ENCODE measurements around the gene GSG1L. TPM values are rescaled to one million over a fixed set of nuclear protein-coding genes. Genes with fewer than 3 reads are reported as not detected.
"Not testable (repeated sequence)": the region's sequence is repeated elsewhere in the genome, so short reads cannot be mapped to it uniquely, and the experiment has no call there.

Gene GSG1L
- total RNA-seq, 1 donor from 2014 or later = not detected

GRCh38 chr16:27980076-27980775 is 83.3 kb downstream of the GSG1L start:
- Histone ChIP-seq H3K27me3 (ENCODE audit: control insufficient read depth, insufficient read depth, low read length) (no peaks in the 10 kb centered on the region), H3K36me3 (ENCODE audit: control insufficient read depth, insufficient read depth, low read length) (no peaks in the 10 kb centered on the region), H3K4me3 (ENCODE audit: low read depth, low read length) (no peak overlapping the region)
- TF ChIP-seq, protein P1, sequence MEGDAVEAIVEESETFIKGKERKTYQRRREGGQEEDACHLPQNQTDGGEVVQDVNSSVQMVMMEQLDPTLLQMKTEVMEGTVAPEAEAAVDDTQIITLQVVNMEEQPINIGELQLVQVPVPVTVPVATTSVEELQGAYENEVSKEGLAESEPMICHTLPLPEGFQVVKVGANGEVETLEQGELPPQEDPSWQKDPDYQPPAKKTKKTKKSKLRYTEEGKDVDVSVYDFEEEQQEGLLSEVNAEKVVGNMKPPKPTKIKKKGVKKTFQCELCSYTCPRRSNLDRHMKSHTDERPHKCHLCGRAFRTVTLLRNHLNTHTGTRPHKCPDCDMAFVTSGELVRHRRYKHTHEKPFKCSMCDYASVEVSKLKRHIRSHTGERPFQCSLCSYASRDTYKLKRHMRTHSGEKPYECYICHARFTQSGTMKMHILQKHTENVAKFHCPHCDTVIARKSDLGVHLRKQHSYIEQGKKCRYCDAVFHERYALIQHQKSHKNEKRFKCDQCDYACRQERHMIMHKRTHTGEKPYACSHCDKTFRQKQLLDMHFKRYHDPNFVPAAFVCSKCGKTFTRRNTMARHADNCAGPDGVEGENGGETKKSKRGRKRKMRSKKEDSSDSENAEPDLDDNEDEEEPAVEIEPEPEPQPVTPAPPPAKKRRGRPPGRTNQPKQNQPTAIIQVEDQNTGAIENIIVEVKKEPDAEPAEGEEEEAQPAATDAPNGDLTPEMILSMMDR (IDR thresholded peaks at IDR 0.05; ENCODE audit: insufficient read depth, low read length, poor library complexity, severe bottlenecking) = no peak
- no peak for DNase-seq (ENCODE audit: low read depth)

DNA sequence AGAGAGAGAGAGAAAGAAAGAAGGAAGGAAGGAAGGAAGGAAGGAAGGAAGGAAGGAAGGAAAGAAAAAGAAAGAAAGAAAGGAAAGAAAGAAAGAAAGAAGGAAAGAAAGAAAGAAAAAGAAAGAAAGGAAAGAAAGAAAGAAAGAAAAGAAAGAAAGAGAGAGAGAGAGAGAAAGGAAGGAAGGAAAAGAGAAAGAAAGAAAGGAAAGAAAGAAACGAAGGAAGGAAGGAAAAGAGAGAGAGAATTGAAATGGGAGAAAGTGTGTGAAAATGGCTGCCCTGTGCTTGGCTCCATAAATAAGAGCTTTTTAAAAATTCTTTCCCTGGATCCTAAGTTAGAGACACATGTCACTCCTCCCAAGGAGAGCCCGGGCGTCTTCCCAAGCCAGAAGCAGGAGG is 83.8 kb downstream of the GSG1L start:
- not testable (repeated sequence) for H3K4me3 ChIP-seq (ENCODE audit: low read depth, low read length); H3K36me3 ChIP-seq (ENCODE audit: control insufficient read depth, insufficient read depth, low read length); H3K27me3 ChIP-seq (ENCODE audit: control insufficient read depth, insufficient read depth, low read length); DNase-seq (ENCODE audit: low read depth)

DNA sequence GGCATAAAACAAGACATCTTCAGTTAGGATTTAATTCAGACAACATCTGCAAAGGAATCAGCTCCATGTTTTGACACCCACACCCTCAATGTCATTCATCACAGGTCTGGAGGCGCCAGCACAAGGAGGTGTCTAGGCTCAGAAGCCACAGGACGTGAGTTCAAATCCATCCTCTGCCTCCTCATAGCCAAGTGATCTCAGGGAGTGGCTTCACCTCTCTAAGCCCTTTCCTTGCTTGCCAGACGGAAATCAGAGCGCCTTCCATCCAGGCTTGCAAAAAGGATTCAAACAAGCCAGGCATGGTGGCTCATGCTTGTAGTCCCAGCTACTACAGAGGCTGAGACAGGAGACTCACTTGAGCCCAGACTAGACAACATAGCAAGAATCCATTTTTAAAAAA is 84.6 kb downstream of the GSG1L start:
- TF ChIP-seq, protein P1 (IDR thresholded peaks at IDR 0.05; ENCODE audit: insufficient read depth, low read length, poor library complexity, severe bottlenecking) = no peak
- no peaks in the 10 kb centered on the region for H3K27me3 ChIP-seq (ENCODE audit: control insufficient read depth, insufficient read depth, low read length)
- no peak for DNase-seq (ENCODE audit: low read depth)
- H3K36me3 ChIP-seq (ENCODE audit: control insufficient read depth, insufficient read depth, low read length) = no peaks in the 10 kb centered on the region
- no peak overlapping the region for H3K4me3 ChIP-seq (ENCODE audit: low read depth, low read length)

- Histone ChIP-seq H3K36me3 (ENCODE audit: control insufficient read depth, insufficient read depth, low read length) (no peaks in the 10 kb centered on the region), H3K4me3 (ENCODE audit: low read depth, low read length) (no peak overlapping the region), H3K27me3 (ENCODE audit: control insufficient read depth, insufficient read depth, low read length) (no peaks in the 10 kb centered on the region)
- TF ChIP-seq, protein P1 (IDR thresholded peaks at IDR 0.05; ENCODE audit: insufficient read depth, low read length, poor library complexity, severe bottlenecking) = no peak
- no peak for DNase-seq (ENCODE audit: low read depth)
Observed at GRCh38 chr16:27977966-27978365, 85.5 kb downstream of the GSG1L start.

DNA sequence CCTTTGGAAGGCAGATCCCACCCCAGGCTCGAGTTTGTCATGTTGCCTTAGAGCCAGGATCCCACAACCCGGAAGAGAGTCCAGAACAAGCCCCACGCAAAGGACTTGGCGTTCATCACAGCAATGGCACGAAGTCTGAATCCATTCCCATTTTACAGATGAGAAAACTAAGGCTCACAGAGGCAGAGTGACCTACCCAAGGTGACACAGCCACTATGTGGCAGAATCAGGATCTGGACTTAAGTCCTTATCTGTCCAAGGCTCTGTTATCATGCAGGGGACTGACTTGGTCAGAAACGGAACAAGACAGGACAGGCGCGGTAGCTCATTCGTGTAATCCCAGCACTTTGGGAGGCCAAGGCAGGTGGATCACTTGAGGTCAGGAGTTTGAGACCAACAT is 86.5 kb downstream of the GSG1L start:
- DNase-seq (ENCODE audit: low read depth) = no peak
- no peak overlapping the region for H3K4me3 ChIP-seq (ENCODE audit: low read depth, low read length)

DNA sequence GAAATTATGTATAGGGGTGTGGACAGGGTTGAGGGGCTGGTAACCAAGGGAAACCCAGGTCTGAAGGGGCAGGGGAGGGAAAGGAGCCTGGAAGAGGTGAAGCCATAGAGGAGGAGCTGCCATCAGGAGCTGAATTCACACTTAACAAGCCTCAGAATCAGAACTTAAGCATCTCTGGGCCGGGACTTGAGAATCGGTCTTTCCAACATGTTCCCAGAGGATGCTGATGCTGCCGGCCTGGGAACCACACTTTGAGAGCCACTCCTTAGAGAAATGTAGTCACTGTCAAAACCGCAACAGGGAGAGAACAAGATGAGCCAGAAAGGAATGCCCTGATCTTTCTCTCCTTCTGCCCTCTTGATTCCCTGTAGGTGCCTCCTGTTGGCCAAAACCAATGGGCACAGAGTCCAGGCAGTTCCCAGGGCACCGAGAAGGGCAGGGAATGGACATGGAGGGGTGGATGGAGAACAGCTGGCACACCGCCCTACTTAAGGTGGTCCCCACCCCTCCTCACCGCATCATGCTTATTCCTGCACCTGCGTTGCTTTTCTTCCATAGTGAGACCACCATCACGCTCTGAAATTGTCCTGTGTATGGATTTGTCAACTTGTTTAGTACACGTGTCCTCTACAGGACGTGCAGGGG is 88.5 kb downstream of the GSG1L start:
- Histone ChIP-seq H3K4me3 (ENCODE audit: low read depth, low read length) (no peak overlapping the region), H3K27me3 (ENCODE audit: control insufficient read depth, insufficient read depth, low read length) (no peaks in the 10 kb centered on the region), H3K36me3 (ENCODE audit: control insufficient read depth, insufficient read depth, low read length) (no peaks in the 10 kb centered on the region)
- TF ChIP-seq, protein P1 (IDR thresholded peaks at IDR 0.05; ENCODE audit: insufficient read depth, low read length, poor library complexity, severe bottlenecking) = no peak
- no peak for DNase-seq (ENCODE audit: low read depth)

More for the DNA sequence above, 86.5 kb downstream of the GSG1L start:
- TF ChIP-seq, protein P1 (IDR thresholded peaks at IDR 0.05; ENCODE audit: insufficient read depth, low read length, poor library complexity, severe bottlenecking) = no peak
- Histone ChIP-seq H3K27me3 (ENCODE audit: control insufficient read depth, insufficient read depth, low read length) (no peaks in the 10 kb centered on the region), H3K36me3 (ENCODE audit: control insufficient read depth, insufficient read depth, low read length) (no peaks in the 10 kb centered on the region)

Data from kidney epithelial cell (primary cell).